ENCODE measurements around the gene VPS9D1.

VPS9D1 gene

GRCh38 chr16:89658221-89658879 is 62.3 kb downstream of the VPS9D1 start:
- no peak for DNase-seq

DNA sequence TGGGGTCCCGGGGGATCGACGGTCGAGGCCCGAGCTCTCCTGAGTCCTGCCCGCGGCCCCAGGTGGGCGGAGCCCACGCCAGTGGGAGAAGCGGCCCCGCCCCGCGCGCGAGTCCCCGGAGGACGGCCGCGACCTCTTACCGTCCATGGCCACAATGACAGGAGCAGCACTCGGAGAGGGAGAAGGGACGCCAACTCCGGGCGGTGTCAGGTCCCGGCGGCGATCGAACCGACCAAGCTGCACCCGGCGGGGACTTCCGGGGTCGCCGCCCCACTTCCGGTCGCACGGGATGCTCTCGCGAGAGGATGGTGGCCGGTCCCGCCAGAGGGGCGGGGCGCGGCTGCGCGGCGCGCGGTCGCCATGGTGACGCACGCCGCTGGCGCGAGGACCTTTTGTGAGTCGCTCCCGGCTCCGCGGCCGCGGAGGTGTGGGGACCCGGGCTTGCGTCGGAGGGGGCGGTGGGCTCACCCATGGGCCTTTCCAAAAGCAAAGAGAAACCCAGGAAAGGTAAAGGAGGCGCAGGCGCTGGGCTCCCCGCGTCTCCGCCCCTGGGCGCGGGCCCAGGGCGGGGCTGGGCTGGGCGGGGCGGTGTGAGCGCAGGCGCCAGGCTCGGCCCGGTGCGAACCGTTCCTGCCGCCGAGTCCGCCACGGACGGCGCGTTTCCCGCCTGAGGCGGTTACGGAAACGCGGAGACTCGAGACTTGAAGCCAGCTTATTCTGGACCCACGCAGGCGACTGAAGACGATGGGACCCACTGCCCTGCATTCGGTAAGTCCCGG is 63.1 kb downstream of the VPS9D1 start, which contains the start of the genes CHMP1A and SPATA33:
Gene CHMP1A, minus strand, starts transcription at position 267 of the 779 bp plus-strand sequence. Its CDS starts 120 bp downstream, at position 147.
Gene SPATA33, plus strand, starts transcription at position 395 of the 779 bp plus-strand sequence. Its CDS starts 76 bp downstream, at position 471.
- DNase-seq: peak; percentile 92
